ENCODE measurements around the gene GPR160. TPM values are rescaled to one million over a fixed set of nuclear protein-coding genes. Genes with fewer than 3 reads are reported as not detected.

The GPR160 gene
- polyA plus RNA-seq, 3 donors = 10.0 to 19.7 (median 11.5) TPM

DNA sequence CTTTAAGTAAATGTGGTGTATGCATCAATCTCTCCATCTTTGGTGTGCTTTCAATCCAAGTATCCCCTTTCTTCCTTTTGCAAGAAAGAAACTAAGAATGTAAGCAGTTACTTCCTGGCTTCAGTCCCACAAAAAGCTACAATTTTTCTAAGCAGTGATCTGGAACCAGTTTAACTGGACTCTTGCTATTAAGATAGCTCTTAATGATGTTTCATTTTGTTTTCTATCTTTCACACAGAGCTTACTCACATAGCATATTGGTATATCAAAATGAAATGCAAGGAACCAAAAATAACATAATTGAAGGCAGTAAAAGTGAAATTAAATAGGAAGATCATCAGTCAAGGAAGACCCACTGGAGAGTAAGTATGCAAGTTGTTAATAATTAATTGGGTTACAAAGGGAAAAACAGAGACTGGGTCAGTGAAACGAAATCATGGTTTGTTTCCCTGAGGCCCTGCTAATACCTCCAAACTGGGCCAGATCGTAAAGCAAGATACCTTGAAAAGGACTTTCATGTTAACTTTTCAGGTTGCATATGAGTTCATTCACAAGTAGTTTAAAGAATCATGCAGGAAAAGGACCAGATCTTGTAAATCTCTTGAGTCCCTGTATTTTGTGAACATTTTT, 41.9 kb downstream of the GPR160 start:
- H4K20me1 ChIP-seq (ENCODE audit: insufficient read depth, low read length) = no peaks in the 10 kb centered on the region

GRCh38 chr3:170080605-170081004, 42.8 kb downstream of the GPR160 start:
- no peaks in the 10 kb centered on the region for H4K20me1 ChIP-seq (ENCODE audit: insufficient read depth, low read length)
- Mint-ChIP-seq H3K36me3 (peaks cover 42 to 66% of the 10 kb centered on the region in 2 donors), H3K4me3 (no peak overlapping the region), H3K27ac (peak overlapping the region in 1 of 7 donors; percentile 49), H3K4me1 (no peaks in the 10 kb centered on the region), H3K9me3 (peaks cover 0 to 2% (median 0%) of the 10 kb centered on the region in 7 donors), H3K27me3 (ENCODE audit: low read depth in 3 of 3) (no peaks in the 10 kb centered on the region)
- no peaks in the 10 kb centered on the region for H3K27me3 ChIP-seq (ENCODE audit: control insufficient read depth in 2 of 2, insufficient read depth in 2 of 2, low read length in 2 of 2)
- TF ChIP-seq CTCF (IDR thresholded peaks at IDR 0.05) = no peak
- H3K27ac ChIP-seq (ENCODE audit: low read depth in 1 of 2, low read length in 2 of 2) = no peak overlapping the region
- no peak for DNase-seq
- H3K79me2 ChIP-seq (ENCODE audit: insufficient read depth, low read length) = peaks cover under 1% of the 10 kb centered on the region
- peaks cover 23 to 63% of the 10 kb centered on the region in 2 donors for H3K36me3 ChIP-seq (replicated peaks in 1 of 2; ENCODE audit: control insufficient read depth in 1 of 2, insufficient read depth in 2 of 2, low read length in 2 of 2)
- intact Hi-C loops (cut with micrococcal nuclease) = no loop called here
- H3K9me3 ChIP-seq (replicated peaks in 1 of 2; ENCODE audit: control insufficient read depth in 1 of 2, insufficient read depth in 1 of 2, low read length in 2 of 2) = no peaks in the 10 kb centered on the region
- 87% methylated on average over 2 of the region's 4 CpGs for WGBS (ENCODE audit: insufficient coverage)
- no peak overlapping the region for H3K4me2 ChIP-seq (replicated peaks; ENCODE audit: extremely low read depth, low read length, poor library complexity, severe bottlenecking)
- no peaks in the 10 kb centered on the region for H3K4me1 ChIP-seq (ENCODE audit: control insufficient read depth in 1 of 2, insufficient read depth in 2 of 2, low read length in 2 of 2)
- no peak overlapping the region for H2AFZ ChIP-seq (ENCODE audit: insufficient read depth, low read depth, low read length, poor library complexity, severe bottlenecking)
- no peak overlapping the region for H3K9ac ChIP-seq (ENCODE audit: insufficient read depth, low read length, poor library complexity, severe bottlenecking)
- no peak overlapping the region for H3K4me3 ChIP-seq (replicated peaks in 1 of 3; ENCODE audit: low read depth in 2 of 3, low read length in 3 of 3)

More for the DNA sequence above, 41.9 kb downstream of the GPR160 start:
- 100% methylated on average over 2 of the region's 2 CpGs for WGBS (ENCODE audit: insufficient coverage)
- Histone ChIP-seq H3K4me3 (replicated peaks in 1 of 3; ENCODE audit: low read depth in 2 of 3, low read length in 3 of 3) (no peak overlapping the region), H3K9ac (ENCODE audit: insufficient read depth, low read length, poor library complexity, severe bottlenecking) (no peak overlapping the region), H3K4me1 (ENCODE audit: control insufficient read depth in 1 of 2, insufficient read depth in 2 of 2, low read length in 2 of 2) (no peaks in the 10 kb centered on the region), H3K36me3 (replicated peaks in 1 of 2; ENCODE audit: control insufficient read depth in 1 of 2, insufficient read depth in 2 of 2, low read length in 2 of 2) (peaks cover 15 to 53% of the 10 kb centered on the region in 2 donors), H3K9me3 (replicated peaks in 1 of 2; ENCODE audit: control insufficient read depth in 1 of 2, insufficient read depth in 1 of 2, low read length in 2 of 2) (no peaks in the 10 kb centered on the region), H3K4me2 (replicated peaks; ENCODE audit: extremely low read depth, low read length, poor library complexity, severe bottlenecking) (no peak overlapping the region), H3K27ac (ENCODE audit: low read depth in 1 of 2, low read length in 2 of 2) (no peak overlapping the region), H3K79me2 (ENCODE audit: insufficient read depth, low read length) (peaks cover 4% of the 10 kb centered on the region), H2AFZ (ENCODE audit: insufficient read depth, low read depth, low read length, poor library complexity, severe bottlenecking) (no peak overlapping the region), H3K27me3 (ENCODE audit: control insufficient read depth in 2 of 2, insufficient read depth in 2 of 2, low read length in 2 of 2) (no peaks in the 10 kb centered on the region)
- no peak for TF ChIP-seq CTCF (IDR thresholded peaks at IDR 0.05)
- Mint-ChIP-seq H3K36me3 (peaks cover 39 to 64% of the 10 kb centered on the region in 2 donors), H3K4me3 (no peak overlapping the region), H3K4me1 (no peaks in the 10 kb centered on the region), H3K27me3 (ENCODE audit: low read depth in 3 of 3) (peaks cover 0 to 2% (median 0%) of the 10 kb centered on the region in 3 donors), H3K27ac (no peak overlapping the region), H3K9me3 (peaks cover 0 to 2% (median 0%) of the 10 kb centered on the region in 7 donors)
- intact Hi-C loops (cut with micrococcal nuclease) = no loop called here
- no peak for DNase-seq

Data from CD14-positive monocyte (primary cell).